HG02981 (cell line): ENCODE results near the gene EHBP1L1.
"Not testable (repeated sequence)": the region's sequence is repeated elsewhere in the genome, so short reads cannot be mapped to it uniquely, and the experiment has no call there.

Source experiments
- ATAC-seq: cut with Tn5 transposase; IDR thresholded peaks from one replicate; pipeline ENCODE4 v1.9.1; 2021; ENCODE audit warnings: mild to moderate bottlenecking, moderate library complexity; ENCODE audit not compliant: unreplicated experiment

Gene EHBP1L1

GRCh38 chr11:65633390-65634108, 57.7 kb downstream of the EHBP1L1 start:
- ATAC-seq: no peak

GRCh38 chr11:65634109-65634436, 58.2 kb downstream of the EHBP1L1 start:
- no peak for ATAC-seq

- ATAC-seq: no peak
These were observed 58.6 kb downstream of the EHBP1L1 start for GRCh38 chr11:65634440-65634839.

GRCh38 chr11:65634905-65635731, 59.3 kb downstream of the EHBP1L1 start:
- ATAC-seq: no peak

DNA sequence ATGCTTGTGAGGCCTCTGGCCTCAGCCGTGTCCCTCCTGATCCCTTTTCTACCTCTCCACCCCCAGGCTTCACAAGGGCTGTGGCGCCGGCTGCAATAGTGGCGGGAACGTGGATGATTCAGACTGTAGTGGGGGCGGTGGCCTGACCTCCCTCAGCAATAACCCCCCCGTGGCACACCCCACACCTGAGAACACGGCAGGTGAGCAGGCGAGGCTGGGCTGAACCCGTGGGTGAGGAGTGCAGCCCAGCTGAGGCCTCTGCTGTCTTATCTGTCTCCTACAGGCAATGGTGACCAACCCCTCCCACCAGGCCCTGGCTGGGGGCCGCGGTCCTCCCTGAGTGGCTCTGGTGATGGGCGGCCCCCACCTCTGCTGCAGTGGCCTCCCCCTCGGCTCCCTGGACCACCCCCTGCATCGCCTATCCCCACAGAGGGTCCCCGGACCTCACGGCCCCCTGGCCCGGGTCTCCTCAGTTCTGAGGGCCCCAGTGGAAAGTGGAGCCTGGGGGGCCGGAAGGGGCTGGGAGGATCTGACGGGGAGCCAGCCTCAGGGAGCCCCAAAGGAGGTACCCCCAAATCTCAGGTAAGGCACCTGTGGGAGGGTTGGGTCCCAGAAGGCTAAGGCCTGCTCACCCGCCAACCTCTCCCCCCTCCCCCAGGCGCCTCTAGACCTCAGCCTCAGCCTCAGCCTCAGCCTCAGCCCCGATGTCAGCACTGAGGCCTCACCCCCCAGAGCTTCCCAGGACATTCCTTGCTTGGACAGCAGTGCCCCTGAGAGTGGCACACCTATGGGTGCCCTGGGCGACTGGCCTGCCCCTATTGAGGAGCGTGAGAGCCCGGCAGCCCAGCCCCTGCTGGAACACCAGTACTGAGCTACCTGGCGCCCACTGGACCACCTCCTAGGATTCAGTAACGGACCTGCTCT, 60.5 kb downstream of the EHBP1L1 start:
- ATAC-seq: no peak

GRCh38 chr11:65637032-65637557, 61.2 kb downstream of the EHBP1L1 start:
- no peak for ATAC-seq

DNA sequence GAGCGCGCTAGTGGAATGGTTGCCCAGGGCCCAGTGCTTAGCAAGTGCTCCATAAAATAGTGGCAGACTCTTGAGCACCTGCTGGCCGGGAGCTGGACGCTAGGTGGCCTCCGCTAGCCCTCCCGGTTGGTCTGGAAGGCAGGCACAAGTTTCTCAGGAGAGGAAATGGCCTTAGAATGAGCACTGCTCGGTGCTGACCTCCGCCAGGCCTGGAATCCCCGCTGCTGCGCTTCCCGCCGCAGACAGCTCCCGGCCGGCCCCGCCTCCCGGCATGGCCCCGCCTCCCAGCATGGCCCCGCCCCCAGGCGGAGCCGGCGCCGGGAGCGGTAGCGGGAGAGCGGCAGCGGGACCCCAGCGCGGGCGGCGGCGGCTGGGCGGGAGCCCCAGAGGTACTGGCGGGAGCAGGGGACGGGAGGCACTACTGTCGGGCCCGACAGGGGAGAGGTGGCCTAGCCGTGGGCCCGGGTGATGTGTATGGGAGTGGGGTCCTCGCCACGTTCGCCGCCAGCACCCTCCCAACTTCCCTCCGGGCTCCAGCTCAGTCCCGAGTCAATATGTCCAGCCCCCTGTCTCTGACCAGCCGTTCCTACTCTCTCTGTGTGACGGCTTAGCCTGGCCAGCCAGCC, 62.1 kb downstream of the EHBP1L1 start, which contains the start of gene SIPA1:
Gene SIPA1 (plus strand): TSS at position 308 of the 626 bp plus-strand sequence. CDS start 2,821 bp downstream, outside the sequence.
- no peak for ATAC-seq

DNA sequence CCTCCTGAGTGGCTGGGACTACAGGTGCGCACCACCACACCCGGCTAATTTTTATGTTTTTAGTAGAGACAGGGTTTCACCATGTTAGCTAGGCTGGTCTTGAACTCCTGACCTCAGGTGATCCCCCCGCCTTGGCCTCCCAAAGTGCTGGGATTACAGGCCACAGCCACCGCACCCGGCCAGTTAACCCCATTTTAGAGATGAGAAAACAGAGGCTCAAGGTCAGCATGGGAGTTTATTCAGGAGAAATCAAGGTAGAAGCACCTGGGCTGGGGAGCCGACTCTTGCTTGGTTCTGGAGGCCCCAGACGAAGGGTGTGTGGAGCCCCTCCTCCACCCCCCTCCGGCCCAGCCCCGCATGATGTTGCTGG, 63.4 kb downstream of the EHBP1L1 start:
- not testable (repeated sequence) for ATAC-seq

- ATAC-seq: peak; percentile 37
These were observed 64.0 kb downstream of the EHBP1L1 start for GRCh38 chr11:65639623-65640482.

DNA sequence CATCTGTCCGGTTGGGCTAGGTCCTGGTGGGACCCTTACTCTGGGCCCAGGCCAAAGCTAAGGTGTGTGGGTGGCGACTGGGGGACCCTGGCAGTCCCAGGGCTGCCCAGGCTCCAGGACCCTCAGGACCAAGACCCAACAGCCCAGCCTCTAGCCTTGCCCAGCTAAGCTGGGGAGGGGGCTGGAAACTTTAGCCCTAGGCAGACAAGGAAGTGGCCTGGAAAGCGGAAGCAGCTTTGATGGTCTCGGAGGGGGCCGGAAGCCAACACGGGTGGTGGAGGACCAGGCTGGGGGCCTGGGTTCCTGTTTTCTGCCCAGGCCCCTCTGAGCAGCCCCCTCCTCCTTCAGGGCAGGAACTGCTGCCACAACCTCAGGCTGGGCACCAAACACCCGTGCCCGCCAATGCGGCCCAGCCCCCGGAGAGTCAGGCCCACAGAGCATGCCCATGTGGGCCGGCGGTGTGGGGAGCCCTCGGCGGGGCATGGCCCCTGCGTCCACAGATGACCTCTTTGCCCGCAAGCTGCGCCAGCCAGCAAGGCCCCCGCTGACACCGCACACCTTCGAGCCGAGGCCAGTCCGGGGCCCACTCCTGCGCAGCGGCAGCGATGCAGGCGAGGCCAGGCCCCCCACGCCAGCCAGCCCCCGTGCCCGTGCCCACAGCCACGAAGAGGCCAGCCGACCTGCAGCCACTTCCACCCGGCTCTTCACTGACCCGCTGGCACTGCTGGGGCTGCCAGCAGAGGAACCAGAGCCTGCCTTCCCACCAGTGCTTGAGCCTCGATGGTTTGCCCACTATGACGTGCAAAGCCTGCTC, 64.8 kb downstream of the EHBP1L1 start:
- ATAC-seq: no peak

- ATAC-seq: no peak
These were observed 65.6 kb downstream of the EHBP1L1 start for GRCh38 chr11:65641297-65642013.
